A172 (cell line): Measurements from ENCODE around the gene CENPK. TPM values are rescaled to one million over a fixed set of nuclear protein-coding genes. Genes with fewer than 3 reads are reported as not detected.
"Not testable (repeated sequence)": the region's sequence is repeated elsewhere in the genome, so short reads cannot be mapped to it uniquely, and the experiment has no call there.

ENCODE experiments used
- DNase-seq: peaks from one replicate; pipeline ENCODE4 v3.0.0-alpha.2; 2015; ENCODE audit warnings: low spot score
- total RNA-seq: library from RNA; depleted of rRNA; stranded (reverse); fragments of >200 nt; shearing (Covaris generic); gene quantifications from 2 replicates; pipeline ENCODE4 v1.2.3, GENCODE V29; 2014

CENPK gene
- total RNA-seq, 1 experiment from 2014 or later: 109 TPM

- DNase-seq: no peak
Observed at GRCh38 chr5:65508978-65509377, 54.0 kb downstream of the CENPK start.

- peak; percentile 33 for DNase-seq
Observed at GRCh38 chr5:65506961-65507360, 56.0 kb downstream of the CENPK start.

- DNase-seq: no peak
Observed at GRCh38 chr5:65489119-65489518, 73.8 kb downstream of the CENPK start.

GRCh38 chr5:65488038-65488687 is 74.8 kb downstream of the CENPK start:
- not testable (repeated sequence) for DNase-seq

- DNase-seq: not testable (repeated sequence)
Observed at GRCh38 chr5:65486803-65487202, 76.2 kb downstream of the CENPK start.

- DNase-seq: no peak
Observed at GRCh38 chr5:65485405-65485804, 77.6 kb downstream of the CENPK start.

- peak; percentile 75 for DNase-seq
Observed at GRCh38 chr5:65483546-65484346, 79.2 kb downstream of the CENPK start.

GRCh38 chr5:65482736-65483545 is 80.0 kb downstream of the CENPK start:
- peak; percentile 52 for DNase-seq

GRCh38 chr5:65482296-65482735 is 80.7 kb downstream of the CENPK start:
- DNase-seq: peak; percentile 19

GRCh38 chr5:65481635-65482295 is 81.2 kb downstream of the CENPK start, which contains the start of gene ADAMTS6:
TSS of gene ADAMTS6 (minus strand) at chr5:65481920. CDS start at chr5:65473673, 8,247 bp downstream.
- DNase-seq: peak; percentile 90

- DNase-seq: no peak
Observed at GRCh38 chr5:65481171-65481581, 81.8 kb downstream of the CENPK start.

GRCh38 chr5:65480306-65480865 is 82.6 kb downstream of the CENPK start:
- DNase-seq: peak; percentile 59

GRCh38 chr5:65479527-65479926 is 83.4 kb downstream of the CENPK start:
- no peak for DNase-seq

GRCh38 chr5:65478336-65478735 is 84.6 kb downstream of the CENPK start:
- DNase-seq: no peak

- no peak for DNase-seq
Observed at GRCh38 chr5:65475895-65476294, 87.1 kb downstream of the CENPK start.

GRCh38 chr5:65475336-65475735 is 87.6 kb downstream of the CENPK start:
- DNase-seq: no peak

GRCh38 chr5:65474130-65474711 is 88.7 kb downstream of the CENPK start:
- DNase-seq: no peak

- DNase-seq: no peak
Observed at GRCh38 chr5:65468633-65469032, 94.3 kb downstream of the CENPK start.
